IPS-18a (cell line): Measurements from ENCODE around the gene NUDT3.
"Not testable (repeated sequence)": the region's sequence is repeated elsewhere in the genome, so short reads cannot be mapped to it uniquely, and the experiment has no call there.

Experiments used
- H3K27ac ChIP-seq: one replicate; pipeline ENCODE4 v1.5.1; 2013; ENCODE audit warnings: low read length
- H3K27me3 ChIP-seq: one replicate; pipeline ENCODE4 v1.6.1; 2013; ENCODE audit warnings: mild to moderate bottlenecking, low read length; ENCODE audit not compliant: control insufficient read depth, insufficient read depth
- H3K36me3 ChIP-seq: one replicate; pipeline ENCODE4 v1.6.1; 2013; ENCODE audit warnings: low read depth, low read length; ENCODE audit not compliant: control insufficient read depth
- H3K4me1 ChIP-seq: one replicate; pipeline ENCODE4 v1.6.1; 2013; ENCODE audit warnings: low read depth, low read length; ENCODE audit not compliant: control insufficient read depth
- H3K4me3 ChIP-seq: one replicate; pipeline ENCODE4 v1.5.1; 2013; ENCODE audit warnings: low read length
- H3K9ac ChIP-seq: one replicate; pipeline ENCODE4 v1.6.1; 2013; ENCODE audit warnings: mild to moderate bottlenecking, low read length, moderate library complexity
- H3K9me3 ChIP-seq: one replicate; pipeline ENCODE4 v1.6.1; 2013; ENCODE audit warnings: low read depth, low read length; ENCODE audit not compliant: control insufficient read depth

NUDT3 gene

DNA sequence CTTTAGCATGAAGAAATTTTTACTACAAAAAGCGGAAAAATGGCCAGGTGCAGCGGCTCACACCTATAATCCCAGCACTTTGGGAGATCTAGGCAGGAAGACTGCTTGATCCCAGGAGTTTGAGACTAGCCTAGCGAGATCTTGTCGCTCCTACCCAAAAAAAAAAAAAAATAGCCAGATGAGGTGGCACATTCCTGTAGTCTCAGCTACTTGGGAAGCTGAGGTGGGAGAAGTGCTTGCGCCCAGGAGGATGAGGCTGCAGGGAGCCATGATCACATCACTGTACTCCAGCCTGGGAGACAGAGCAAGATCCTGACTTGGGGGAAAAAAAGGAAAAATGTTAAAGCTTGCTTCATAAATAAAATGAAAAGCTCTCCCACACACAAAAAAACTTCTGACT, 14.5 kb downstream of the NUDT3 start:
- Histone ChIP-seq H3K36me3 (no peaks in the 10 kb centered on the region), H3K27me3 (no peaks in the 10 kb centered on the region), H3K9ac (no peak overlapping the region), H3K9me3 (no peaks in the 10 kb centered on the region), H3K4me1 (no peaks in the 10 kb centered on the region), H3K27ac (no peak overlapping the region), H3K4me3 (no peak overlapping the region)

DNA sequence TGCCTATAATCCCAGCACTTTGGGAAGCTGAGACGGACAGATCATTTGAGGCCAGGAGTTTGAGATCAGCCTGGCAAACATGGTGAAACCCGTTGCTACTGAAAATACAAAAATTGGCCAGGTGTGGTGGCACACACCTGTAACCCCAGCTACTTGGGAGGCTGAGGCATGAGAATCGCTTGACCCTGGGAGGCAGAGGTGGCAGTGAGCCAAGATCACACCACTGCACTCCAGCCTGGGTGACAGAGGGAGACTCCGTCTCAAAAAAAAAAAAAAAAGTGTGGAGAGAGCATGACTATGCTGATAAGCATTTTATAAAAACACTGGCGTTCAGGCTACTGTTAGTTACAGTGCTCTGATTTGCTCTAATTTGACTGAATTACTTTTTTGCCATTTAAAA, 14.9 kb downstream of the NUDT3 start:
- not testable (repeated sequence) for H3K27ac ChIP-seq, H3K36me3 ChIP-seq, H3K9ac ChIP-seq, H3K9me3 ChIP-seq, H3K4me3 ChIP-seq, H3K27me3 ChIP-seq, H3K4me1 ChIP-seq

DNA sequence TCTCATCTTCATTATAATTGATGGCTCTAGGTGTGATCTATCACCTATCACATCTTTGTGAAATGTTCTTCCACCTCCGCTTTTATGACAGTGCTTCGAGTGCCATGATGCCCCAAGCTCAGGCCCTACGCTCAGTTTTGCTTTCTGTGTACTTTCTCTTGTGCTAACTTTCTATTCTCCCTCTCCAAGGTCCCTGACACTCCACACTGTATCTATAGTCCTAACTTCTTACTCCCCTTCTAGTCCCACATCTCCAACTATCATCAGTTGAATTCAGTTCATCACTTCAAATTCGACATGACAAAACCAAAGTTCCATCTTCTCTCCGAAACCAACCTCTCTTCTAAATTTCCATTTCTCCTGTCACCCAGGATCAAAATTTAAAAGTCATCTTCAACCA, 16.6 kb downstream of the NUDT3 start:
- H3K4me3 ChIP-seq: no peak overlapping the region
- no peaks in the 10 kb centered on the region for H3K9me3 ChIP-seq
- no peak overlapping the region for H3K27ac ChIP-seq
- H3K9ac ChIP-seq: no peak overlapping the region
- no peaks in the 10 kb centered on the region for H3K36me3 ChIP-seq
- no peaks in the 10 kb centered on the region for H3K27me3 ChIP-seq
- H3K4me1 ChIP-seq: no peaks in the 10 kb centered on the region

DNA sequence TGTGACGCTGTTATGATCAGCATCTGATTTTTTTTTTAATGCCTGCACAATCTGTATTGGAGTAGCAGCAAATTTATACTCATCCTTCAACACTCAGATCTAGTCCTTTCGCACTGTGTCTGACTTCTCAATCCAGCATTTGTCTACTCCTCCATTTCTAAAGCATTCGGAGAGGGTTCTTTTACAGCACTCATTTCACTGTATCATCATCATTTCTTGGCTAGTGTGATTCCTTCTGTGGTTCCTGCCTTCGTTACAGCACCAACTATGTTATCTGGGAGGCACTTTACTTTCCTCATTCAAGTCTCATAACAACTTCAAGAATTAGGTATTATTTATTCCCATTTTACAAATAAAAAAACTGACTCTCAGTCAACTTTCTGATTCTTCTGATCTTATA, 18.0 kb downstream of the NUDT3 start:
- no peaks in the 10 kb centered on the region for H3K9me3 ChIP-seq
- H3K27me3 ChIP-seq: no peaks in the 10 kb centered on the region
- no peaks in the 10 kb centered on the region for H3K4me1 ChIP-seq
- H3K27ac ChIP-seq: no peak overlapping the region
- H3K9ac ChIP-seq: no peak overlapping the region
- H3K4me3 ChIP-seq: no peak overlapping the region
- no peaks in the 10 kb centered on the region for H3K36me3 ChIP-seq

DNA sequence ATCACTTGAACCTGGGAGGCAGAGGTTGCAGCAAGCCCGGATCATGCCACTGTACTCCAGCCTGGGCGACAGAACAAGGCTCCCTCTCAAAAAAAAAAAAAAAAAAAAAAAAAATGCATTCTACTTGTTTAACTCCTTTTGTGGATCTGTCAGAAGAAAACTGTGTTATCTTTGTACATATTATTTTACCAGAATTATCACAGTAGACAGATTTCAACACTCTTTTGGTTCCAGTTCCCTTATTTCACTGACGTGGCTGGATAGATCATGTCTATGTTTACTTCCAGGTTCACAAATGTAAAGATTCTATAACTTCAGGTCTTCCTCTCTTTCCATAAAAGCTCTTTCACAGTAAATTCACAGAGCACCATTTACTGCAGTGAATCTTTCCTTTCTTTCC, 18.4 kb downstream of the NUDT3 start:
- H3K4me1 ChIP-seq: no peaks in the 10 kb centered on the region
- H3K4me3 ChIP-seq: no peak overlapping the region
- H3K27ac ChIP-seq: no peak overlapping the region

DNA sequence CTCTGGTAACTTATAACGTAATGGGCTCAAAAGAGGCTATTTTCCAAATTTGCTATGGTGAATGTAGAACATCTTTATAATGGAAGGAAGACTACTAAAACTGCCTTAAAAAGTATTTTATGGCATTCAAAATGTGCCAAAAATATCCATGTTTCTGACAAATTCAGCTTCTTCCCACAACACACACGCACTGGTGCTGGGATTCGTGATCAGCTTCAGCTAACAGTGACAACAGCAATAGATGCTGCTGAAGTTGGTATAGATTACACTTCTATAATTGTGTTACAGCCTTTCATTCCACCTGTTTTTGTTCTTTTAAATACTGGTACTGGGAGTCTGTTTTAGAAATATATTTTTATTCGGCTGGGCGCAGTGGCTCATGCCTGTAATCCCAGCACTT, 19.0 kb downstream of the NUDT3 start:
- Histone ChIP-seq H3K9me3 (no peaks in the 10 kb centered on the region), H3K27ac (no peak overlapping the region), H3K4me1 (no peaks in the 10 kb centered on the region), H3K36me3 (no peaks in the 10 kb centered on the region), H3K27me3 (no peaks in the 10 kb centered on the region), H3K9ac (no peak overlapping the region), H3K4me3 (no peak overlapping the region)

More for the DNA sequence above, 18.4 kb downstream of the NUDT3 start:
- Histone ChIP-seq H3K9ac (no peak overlapping the region), H3K27me3 (no peaks in the 10 kb centered on the region), H3K36me3 (no peaks in the 10 kb centered on the region), H3K9me3 (no peaks in the 10 kb centered on the region)

DNA sequence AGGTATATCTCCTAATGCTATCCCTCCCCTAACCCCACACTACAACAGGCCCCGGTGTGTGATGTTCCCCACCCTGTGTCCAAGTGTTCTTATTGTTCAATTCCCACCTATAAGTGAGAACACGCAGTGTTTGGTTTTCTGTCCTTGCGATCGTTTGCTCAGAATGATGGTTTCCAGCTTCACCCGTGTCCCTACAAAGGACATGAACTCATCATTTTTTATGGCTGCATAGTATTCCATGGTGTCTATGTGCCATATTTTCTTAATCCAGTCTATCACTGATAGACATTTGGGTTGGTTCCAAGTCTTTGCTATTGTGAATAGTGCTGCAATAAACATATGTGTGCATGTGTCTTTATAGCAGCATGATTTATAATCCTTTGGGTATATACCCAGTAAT, 20.6 kb downstream of the NUDT3 start:
- H3K9me3 ChIP-seq, H3K4me3 ChIP-seq, H3K4me1 ChIP-seq, H3K27ac ChIP-seq, H3K27me3 ChIP-seq, H3K36me3 ChIP-seq, H3K9ac ChIP-seq: not testable (repeated sequence)

DNA sequence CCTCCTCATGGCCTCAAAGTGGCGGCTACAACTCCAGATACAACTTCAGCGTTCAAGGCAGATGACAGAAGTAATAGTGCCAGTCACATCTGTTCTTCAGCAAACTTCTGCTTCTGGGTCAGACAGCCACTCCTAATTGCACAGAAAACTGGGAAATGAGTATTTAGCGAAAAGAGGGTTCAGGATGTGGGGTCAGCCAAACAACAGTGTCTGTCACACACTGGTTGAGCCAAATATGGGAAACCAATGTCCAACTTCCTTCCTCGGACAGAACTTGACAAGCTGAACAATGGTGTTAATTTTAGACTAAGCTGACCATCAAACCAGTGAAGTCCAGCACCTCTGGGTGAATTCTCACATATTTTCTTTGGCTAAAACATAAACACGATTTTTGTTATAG, 22.1 kb downstream of the NUDT3 start:
- Histone ChIP-seq H3K9me3 (no peaks in the 10 kb centered on the region), H3K4me1 (no peaks in the 10 kb centered on the region), H3K27ac (no peak overlapping the region), H3K36me3 (no peaks in the 10 kb centered on the region), H3K9ac (no peak overlapping the region), H3K4me3 (no peak overlapping the region), H3K27me3 (no peaks in the 10 kb centered on the region)

DNA sequence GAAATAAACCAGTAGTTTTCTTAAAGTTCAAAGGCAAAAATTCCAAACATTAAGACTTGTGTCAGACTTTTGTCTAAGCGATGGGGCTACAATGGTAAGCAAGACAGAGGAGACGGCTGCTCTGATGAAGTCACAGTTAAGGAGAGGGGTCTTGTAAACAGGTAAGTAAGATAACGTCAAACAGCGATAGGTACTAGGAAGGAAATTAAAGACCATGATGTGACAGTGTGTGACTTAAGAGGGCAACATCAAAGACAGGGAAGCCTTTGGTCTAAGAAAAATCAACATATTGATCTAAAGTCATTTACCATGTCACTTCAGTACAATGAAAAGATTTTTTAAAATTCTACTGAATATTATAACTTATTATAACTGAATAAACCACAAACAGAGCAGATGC, 23.1 kb downstream of the NUDT3 start:
- H3K9ac ChIP-seq: no peak overlapping the region
- H3K9me3 ChIP-seq: no peaks in the 10 kb centered on the region
- no peak overlapping the region for H3K27ac ChIP-seq
- no peak overlapping the region for H3K4me3 ChIP-seq
- H3K4me1 ChIP-seq: no peaks in the 10 kb centered on the region
- H3K36me3 ChIP-seq: no peaks in the 10 kb centered on the region
- H3K27me3 ChIP-seq: no peaks in the 10 kb centered on the region

DNA sequence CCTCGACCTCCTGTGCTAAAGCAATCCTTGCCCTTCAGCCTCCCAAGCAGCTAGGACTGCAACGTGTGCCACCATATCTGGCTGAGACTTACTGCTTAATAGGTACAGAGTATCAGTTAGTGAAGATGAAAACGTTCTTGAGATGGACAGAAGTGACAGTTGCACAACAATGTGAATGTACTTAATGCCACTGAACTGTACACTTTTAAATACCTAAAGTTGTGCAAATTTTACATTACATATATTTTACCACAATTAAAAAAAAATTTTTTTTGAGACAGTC, 25.9 kb downstream of the NUDT3 start:
- Histone ChIP-seq H3K9me3 (no peaks in the 10 kb centered on the region), H3K27ac (no peak overlapping the region), H3K27me3 (no peaks in the 10 kb centered on the region), H3K36me3 (no peaks in the 10 kb centered on the region), H3K4me3 (no peak overlapping the region), H3K9ac (no peak overlapping the region), H3K4me1 (peaks cover 6% of the 10 kb centered on the region)

DNA sequence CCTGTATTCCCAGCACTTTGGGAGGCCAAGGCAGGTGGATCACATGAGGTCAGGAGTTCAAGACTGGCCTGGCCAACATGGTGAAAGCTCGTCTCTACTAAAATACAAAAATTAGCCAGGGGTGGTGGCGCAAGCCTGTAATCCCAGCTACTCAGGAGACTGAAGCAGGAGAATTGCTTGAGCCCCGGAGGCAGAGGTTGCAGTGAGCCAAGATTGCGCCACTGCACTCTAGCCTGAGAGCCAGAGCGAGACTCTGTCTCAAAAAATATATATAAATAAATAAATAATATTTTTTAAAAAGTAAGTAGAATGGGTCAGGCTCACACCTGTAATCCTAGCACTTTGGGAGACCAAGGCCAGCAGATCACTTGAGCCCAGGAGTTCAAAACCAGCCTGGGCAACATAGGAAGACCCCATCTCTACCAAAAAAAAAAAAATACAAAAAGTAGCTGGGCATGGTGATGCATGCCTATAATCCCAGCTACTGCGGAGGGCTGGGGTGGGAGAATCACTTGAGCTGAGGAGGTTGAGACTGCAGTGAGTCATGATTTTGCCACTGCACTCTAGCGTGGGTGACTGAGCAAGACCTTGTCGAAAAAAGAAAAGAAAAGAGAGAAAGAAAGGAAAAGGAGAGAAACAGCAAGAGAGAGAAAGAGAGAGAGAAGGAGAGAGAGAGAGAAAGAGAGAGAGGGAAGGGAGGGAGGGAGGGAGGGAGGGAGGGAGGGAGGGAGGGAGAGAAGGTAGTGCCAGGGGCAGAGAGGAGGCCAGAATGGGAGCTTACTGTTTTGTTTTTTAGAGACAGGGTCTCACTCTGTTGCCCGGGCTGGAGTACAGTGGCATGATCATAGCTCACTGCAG, 26.5 kb downstream of the NUDT3 start:
- H3K27ac ChIP-seq, H3K27me3 ChIP-seq, H3K4me1 ChIP-seq, H3K9ac ChIP-seq, H3K9me3 ChIP-seq, H3K36me3 ChIP-seq, H3K4me3 ChIP-seq: not testable (repeated sequence)

DNA sequence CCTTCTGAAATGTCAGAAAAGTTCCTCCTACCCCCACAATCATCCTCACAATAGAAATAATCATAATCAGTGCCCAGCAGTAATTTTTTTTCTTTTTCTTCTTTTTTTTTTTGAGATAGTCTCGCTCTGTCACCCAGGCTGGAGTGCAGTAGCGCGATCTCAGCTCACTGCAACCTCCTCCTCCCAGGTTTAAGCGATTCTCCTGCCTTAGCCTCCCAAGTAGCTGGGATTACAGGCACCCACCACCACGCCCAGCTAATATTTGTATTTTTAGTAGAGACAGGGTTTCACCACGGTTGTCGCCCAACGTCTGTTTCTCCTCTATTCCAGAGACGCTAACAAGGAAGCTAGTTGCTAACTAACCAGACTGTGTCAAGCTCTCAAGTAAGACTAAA, 28.8 kb downstream of the NUDT3 start:
- H3K9ac ChIP-seq, H3K36me3 ChIP-seq, H3K9me3 ChIP-seq, H3K4me1 ChIP-seq, H3K27me3 ChIP-seq, H3K4me3 ChIP-seq, H3K27ac ChIP-seq: not testable (repeated sequence)
